ENCODE measurements around the gene LPCAT3. TPM values are rescaled to one million over a fixed set of nuclear protein-coding genes. Genes with fewer than 3 reads are reported as not detected.
"Not testable (repeated sequence)": the region's sequence is repeated elsewhere in the genome, so short reads cannot be mapped to it uniquely, and the experiment has no call there.

LPCAT3 gene
- total RNA-seq, 4 donors from 2014 or later: 23.7 to 33.7 (median 26.6) TPM

GRCh38 chr12:7058850-7059395, 40.6 kb upstream of the LPCAT3 start:
- peaks cover 5 to 47% (median 6%) of the 10 kb centered on the region in 3 donors for H3K4me1 ChIP-seq
- no peak for ATAC-seq
- WGBS, 2 donors (ENCODE audit: low coverage in 1 of 2): 75 to 90% methylated on average over 5 to 7 of the region's 9 CpGs
- H3K27me3 ChIP-seq: no peaks in the 10 kb centered on the region
- H3K27ac ChIP-seq: peak overlapping the region in 1 of 4 donors; percentile 19
- H3K36me3 ChIP-seq: peaks cover 0 to 13% of the 10 kb centered on the region in 2 donors
- H3K4me3 ChIP-seq: no peak overlapping the region
- TF ChIP-seq POLR2A (IDR thresholded peaks at IDR 0.05) (no peak), EP300 (IDR thresholded peaks at IDR 0.05) (no peak), POLR2AphosphoS5 (IDR thresholded peaks at IDR 0.05) (no peak)
- TF ChIP-seq, protein P1, sequence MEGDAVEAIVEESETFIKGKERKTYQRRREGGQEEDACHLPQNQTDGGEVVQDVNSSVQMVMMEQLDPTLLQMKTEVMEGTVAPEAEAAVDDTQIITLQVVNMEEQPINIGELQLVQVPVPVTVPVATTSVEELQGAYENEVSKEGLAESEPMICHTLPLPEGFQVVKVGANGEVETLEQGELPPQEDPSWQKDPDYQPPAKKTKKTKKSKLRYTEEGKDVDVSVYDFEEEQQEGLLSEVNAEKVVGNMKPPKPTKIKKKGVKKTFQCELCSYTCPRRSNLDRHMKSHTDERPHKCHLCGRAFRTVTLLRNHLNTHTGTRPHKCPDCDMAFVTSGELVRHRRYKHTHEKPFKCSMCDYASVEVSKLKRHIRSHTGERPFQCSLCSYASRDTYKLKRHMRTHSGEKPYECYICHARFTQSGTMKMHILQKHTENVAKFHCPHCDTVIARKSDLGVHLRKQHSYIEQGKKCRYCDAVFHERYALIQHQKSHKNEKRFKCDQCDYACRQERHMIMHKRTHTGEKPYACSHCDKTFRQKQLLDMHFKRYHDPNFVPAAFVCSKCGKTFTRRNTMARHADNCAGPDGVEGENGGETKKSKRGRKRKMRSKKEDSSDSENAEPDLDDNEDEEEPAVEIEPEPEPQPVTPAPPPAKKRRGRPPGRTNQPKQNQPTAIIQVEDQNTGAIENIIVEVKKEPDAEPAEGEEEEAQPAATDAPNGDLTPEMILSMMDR (IDR thresholded peaks at IDR 0.05): no peak
- H3K9me3 ChIP-seq: no peaks in the 10 kb centered on the region

DNA sequence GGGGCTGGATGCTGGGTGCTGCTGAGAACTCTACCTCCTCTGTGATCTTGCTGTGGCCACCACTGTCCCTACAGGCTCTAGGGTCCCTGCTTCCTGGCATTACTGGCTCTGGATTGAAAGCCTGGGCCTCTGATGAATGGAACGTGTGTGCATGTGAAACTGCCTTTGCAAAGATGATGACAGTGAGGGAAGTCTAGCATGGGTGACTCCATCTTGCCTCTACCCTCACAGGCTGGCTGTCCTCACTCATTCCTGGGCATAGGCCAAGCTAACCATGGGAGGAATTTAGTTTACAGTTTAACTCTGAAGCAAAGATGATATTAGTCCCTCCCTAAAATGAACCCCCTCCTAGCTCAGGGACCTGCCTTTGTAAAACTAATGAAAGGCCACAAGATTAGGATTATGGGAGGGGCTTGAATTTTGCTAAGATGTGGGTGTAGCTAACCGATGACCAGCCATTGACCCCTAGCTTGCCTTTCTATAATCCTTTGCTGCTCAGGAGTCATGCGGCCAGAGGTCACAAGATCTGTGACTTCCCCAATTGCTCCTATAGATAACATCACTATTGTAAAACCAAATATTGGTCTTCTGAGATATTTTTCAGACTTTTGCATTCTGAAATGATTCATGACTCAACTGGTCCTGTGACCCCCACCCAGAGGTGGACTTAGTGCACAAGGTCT, 40.0 kb upstream of the LPCAT3 start:
- H3K4me3 ChIP-seq: no peak overlapping the region
- 73 to 79% methylated on average over 3 of the region's 3 CpGs for WGBS, 2 donors (ENCODE audit: low coverage in 1 of 2)
- ATAC-seq: no peak
- peaks cover 0 to 7% of the 10 kb centered on the region in 2 donors for H3K36me3 ChIP-seq
- no peak overlapping the region for H3K27ac ChIP-seq
- no peak for TF ChIP-seq EP300 (IDR thresholded peaks at IDR 0.05)
- no peak for TF ChIP-seq POLR2A (IDR thresholded peaks at IDR 0.05)
- no peak for TF ChIP-seq POLR2AphosphoS5 (IDR thresholded peaks at IDR 0.05)
- TF ChIP-seq, protein P1 (IDR thresholded peaks at IDR 0.05): no peak
- no peaks in the 10 kb centered on the region for H3K9me3 ChIP-seq
- no peaks in the 10 kb centered on the region for H3K27me3 ChIP-seq
- H3K4me1 ChIP-seq: peaks cover 5 to 41% (median 6%) of the 10 kb centered on the region in 3 donors

GRCh38 chr12:7055736-7056135, 37.5 kb upstream of the LPCAT3 start:
- not testable (repeated sequence) for ATAC-seq, H3K36me3 ChIP-seq, H3K4me3 ChIP-seq, H3K27me3 ChIP-seq, H3K9me3 ChIP-seq, H3K27ac ChIP-seq
- WGBS, 2 donors (ENCODE audit: low coverage in 1 of 2): 82 to 100% methylated on average over 2 of the region's 2 CpGs
- peaks cover 5 to 16% (median 6%) of the 10 kb centered on the region in 3 donors for H3K4me1 ChIP-seq

- TF ChIP-seq POLR2AphosphoS5 (IDR thresholded peaks at IDR 0.05) (no peak), EP300 (IDR thresholded peaks at IDR 0.05) (no peak), POLR2A (IDR thresholded peaks at IDR 0.05) (no peak)
- TF ChIP-seq, protein P1 (IDR thresholded peaks at IDR 0.05): no peak
- no peak for ATAC-seq
- no peaks in the 10 kb centered on the region for H3K9me3 ChIP-seq
- H3K27ac ChIP-seq: no peak overlapping the region
- no peaks in the 10 kb centered on the region for H3K36me3 ChIP-seq
- H3K27me3 ChIP-seq: no peaks in the 10 kb centered on the region
- peaks cover 3 to 8% (median 4%) of the 10 kb centered on the region in 3 donors for H3K4me1 ChIP-seq
- no peak overlapping the region for H3K4me3 ChIP-seq
- 73 to 88% methylated on average over 1 to 2 of the region's 4 CpGs for WGBS, 2 donors (ENCODE audit: low coverage in 1 of 2)
Measured at GRCh38 chr12:7054925-7055324, 36.6 kb upstream of the LPCAT3 start.

DNA sequence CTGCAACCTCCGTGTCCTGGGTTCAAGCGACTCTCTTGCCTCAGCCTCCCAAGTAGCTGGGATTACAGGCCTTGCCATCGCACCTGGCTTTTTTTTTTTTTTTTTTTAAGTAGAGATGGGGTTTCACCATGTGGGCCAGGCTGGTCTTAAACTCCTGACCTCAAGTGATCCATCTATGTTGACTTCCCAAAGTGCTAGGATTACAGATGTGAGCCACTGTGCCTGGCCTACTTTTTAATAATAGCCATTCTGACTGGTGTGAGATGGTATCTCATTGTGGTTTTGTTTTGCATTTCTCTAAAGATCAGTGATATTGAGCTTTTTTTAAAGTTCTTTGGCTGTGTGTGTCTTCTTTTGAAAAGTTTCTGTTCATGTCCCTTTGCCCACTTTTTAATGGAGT, 31.7 kb upstream of the LPCAT3 start:
- not testable (repeated sequence) for H3K4me3 ChIP-seq, H3K9me3 ChIP-seq, H3K27ac ChIP-seq, H3K36me3 ChIP-seq, H3K4me1 ChIP-seq, ATAC-seq, H3K27me3 ChIP-seq
- 86% methylated on average over 3 of the region's 3 CpGs; no CpG with 5 or more reads in 1 of the 2 donors for WGBS, 2 donors (ENCODE audit: low coverage in 1 of 2)

GRCh38 chr12:7049445-7049951, 31.2 kb upstream of the LPCAT3 start:
- H3K27ac ChIP-seq, H3K4me3 ChIP-seq, H3K4me1 ChIP-seq, H3K9me3 ChIP-seq, ATAC-seq, H3K36me3 ChIP-seq, H3K27me3 ChIP-seq: not testable (repeated sequence)
- WGBS, 2 donors (ENCODE audit: low coverage in 1 of 2): 76 to 80% methylated on average over 7 to 8 of the region's 10 CpGs
